NCI-H187 treated with DMSO at 0.1 percent for 48 hours (cell line): ENCODE measurements around the gene ITPR3.

Experiments used
- DNase-seq: peaks from one replicate; lab custom pipeline; 2025; lab: John Stamatoyannopoulos, UW

ITPR3 gene

GRCh38 chr6:33620856-33621710, at the start of gene ITPR3:
ITPR3 (plus strand) TSS chr6:33621322; CDS start chr6:33621603, 281 bp downstream.
- DNase-seq, result no peak

DNA sequence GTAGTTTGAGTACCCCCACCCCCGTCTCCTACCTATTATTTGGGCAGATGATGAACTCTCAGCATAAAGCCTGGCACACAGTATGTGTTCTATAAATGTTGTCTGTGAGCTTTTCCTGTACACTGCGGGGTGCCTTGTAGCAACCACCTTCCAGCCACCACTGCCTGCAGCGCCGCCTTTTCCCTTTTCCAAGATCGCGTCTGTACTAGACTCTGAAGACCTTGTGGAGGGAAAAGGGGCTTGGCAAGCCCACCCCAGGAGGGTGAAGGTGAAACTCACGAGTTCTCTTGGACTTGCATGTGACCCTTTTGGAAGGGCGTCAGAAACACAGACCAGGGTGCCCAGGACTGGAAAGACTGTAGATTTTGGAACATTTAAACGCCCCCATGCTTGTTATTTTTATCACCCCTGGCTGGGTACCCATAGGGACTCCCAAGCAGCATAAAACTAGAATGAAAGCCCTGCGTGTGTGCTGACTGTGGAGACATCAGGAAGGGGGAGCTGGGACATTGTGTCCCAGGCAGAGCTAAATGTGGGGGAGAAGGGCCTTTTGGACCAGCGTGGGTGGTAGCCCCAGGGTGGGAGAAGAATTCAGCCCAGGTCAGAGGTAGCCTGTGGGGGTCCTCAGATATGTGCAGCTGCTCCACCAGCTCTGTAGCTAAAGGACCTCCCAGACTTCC, 49.3 kb upstream of the ITPR3 start:
- no peak for DNase-seq

GRCh38 chr6:33575211-33575610, 45.9 kb upstream of the ITPR3 start:
- DNase-seq, result no peak

DNA sequence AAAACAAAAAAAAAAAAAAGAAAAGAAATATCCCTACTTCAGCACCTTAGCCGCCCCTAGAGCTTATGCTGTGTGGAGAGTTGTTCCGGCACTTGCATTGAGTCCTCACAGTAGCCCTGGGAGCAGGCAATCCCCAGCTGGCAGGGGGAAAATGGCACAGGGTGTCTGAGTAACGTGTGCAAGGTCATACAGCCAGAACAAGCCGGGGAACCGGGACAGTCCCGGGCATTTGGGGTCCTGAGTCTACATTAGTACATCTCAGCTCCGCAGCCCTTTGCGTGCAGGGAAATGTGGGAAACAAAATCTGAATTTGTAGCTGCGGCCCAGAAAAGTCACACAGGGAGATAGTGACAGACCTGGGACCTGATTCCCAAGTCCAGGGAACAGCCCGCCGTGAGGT, 44.5 kb upstream of the ITPR3 start:
- DNase-seq, result no peak

- DNase-seq, result no peak
Measured at GRCh38 chr6:33577106-33577535, 44.0 kb upstream of the ITPR3 start.

- DNase-seq, result no peak
Measured at GRCh38 chr6:33577718-33578117, 43.4 kb upstream of the ITPR3 start.

GRCh38 chr6:33578164-33578563, 43.0 kb upstream of the ITPR3 start:
- DNase-seq, result no peak

- no peak for DNase-seq
Measured at GRCh38 chr6:33578588-33579011, 42.5 kb upstream of the ITPR3 start.

- DNase-seq, result peak; percentile 62
Measured at GRCh38 chr6:33579828-33580714, 41.1 kb upstream of the ITPR3 start, which contains the start of gene BAK1. BAK1 (minus strand) TSS chr6:33580276; CDS start chr6:33577604, 2,672 bp downstream.

- no peak for DNase-seq
Measured at GRCh38 chr6:33581186-33581585, 39.9 kb upstream of the ITPR3 start.

DNA sequence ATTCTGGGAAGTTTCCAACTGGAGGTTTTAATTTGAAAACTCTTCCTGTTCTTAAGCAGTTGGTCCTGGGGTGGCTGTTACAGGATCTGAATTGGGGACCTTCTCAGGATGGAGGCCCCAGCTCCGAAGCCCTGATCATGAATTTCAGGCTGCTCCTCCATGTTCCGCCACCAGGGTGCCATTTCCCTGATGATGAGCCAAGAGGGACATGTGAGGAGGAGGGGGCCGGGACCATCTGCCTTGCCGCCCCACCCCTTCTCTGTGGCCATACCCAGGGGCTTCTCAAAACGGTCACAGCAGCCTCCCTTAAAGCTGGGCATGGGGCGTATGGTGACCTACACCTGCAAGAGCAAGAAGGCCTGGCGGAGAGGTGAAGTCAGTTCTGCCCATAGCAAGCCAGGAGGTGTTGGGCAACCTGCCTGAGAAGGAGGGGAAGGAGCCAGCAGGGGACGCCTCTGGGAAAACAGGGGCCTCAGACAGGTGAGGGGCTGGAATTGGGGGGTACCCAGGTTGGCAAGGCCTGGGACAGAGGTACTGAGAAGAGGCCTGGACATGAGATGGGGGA, 37.4 kb upstream of the ITPR3 start:
- DNase-seq, result no peak

DNA sequence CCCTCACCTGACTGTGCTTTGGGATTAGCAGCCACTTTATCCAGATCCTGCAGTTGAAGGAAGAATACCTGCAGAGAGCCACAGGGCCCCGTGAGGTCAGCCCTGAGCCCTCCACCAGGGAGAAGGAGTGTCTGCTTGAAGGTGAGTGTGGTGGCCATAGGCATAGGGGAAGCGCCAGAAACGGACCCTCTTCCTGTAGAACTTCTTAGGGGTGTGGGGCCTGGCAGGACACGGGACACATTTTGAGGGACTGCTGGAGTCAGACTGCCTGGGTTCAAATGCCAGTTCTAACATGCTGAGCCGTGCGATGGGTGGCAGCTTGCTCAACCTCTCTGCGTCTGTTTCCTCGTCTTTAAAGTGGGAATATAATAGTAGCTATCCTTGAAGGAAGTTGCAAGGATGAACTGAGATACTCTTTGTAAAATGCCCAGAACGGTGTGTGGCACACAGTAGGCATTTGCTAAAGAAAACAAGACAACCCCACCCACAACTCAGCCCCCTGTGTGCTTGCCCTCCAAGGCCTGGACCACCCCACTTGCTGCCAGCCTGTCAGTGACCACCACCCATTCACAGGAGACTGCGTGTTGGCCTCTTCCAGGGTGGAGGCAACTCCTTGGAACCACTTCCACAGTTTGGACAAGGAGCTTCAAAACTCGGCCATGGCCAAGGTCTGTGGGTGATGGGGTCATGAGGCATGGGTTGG, 36.3 kb upstream of the ITPR3 start:
- DNase-seq, result no peak

GRCh38 chr6:33585403-33586107, 35.6 kb upstream of the ITPR3 start:
- no peak for DNase-seq

DNA sequence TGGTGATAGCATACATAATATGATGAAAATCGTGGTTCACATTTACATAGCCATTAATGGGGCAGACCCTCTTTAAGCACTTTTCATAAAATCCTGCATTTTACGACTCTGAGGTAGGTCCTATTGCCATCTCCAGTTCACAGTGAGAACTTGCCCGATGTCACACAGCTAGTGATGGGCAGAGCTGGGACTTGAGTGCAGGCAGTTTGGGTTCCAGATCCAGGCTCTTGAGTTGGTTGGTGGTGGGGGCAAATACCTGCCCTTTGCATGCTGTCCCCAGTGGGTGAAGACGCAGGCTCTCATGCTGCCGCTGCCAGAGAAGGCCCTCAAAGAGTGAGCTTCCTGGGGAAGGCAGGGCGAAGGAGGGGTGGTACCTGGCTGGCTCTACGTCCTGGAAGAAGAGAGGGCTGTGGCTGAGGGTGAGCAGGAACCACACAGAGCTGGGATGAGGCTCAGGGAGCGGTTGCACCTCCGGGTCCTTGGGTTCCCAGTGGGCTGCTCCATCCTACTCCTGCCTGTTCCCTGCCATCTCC, 34.9 kb upstream of the ITPR3 start:
- DNase-seq, result no peak

DNA sequence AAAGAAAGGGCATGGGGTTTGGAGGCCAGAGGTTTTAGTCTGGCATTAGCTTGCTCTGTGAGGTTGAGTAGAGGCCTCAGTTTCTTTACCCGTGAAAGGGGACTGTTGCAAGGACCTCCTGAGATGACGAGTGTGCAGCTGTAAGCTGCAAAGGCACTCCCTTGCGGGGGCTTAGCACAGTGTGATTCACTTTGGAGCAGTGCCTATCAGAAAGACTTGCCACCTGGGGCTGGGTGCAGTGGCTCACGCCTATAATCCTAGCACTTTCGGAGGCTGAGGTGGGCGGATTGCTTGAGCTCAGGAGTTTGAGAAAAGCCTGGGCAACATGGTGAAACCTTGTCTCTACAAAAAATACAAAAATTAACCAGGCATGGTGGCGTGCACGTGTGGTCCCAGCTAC, 33.6 kb upstream of the ITPR3 start:
- no peak for DNase-seq

- DNase-seq, result no peak
Measured at GRCh38 chr6:33588894-33589293, 32.2 kb upstream of the ITPR3 start.

GRCh38 chr6:33589392-33589730, 31.8 kb upstream of the ITPR3 start:
- DNase-seq, result no peak

- DNase-seq, result no peak
Measured at GRCh38 chr6:33589731-33590530, 31.2 kb upstream of the ITPR3 start.

DNA sequence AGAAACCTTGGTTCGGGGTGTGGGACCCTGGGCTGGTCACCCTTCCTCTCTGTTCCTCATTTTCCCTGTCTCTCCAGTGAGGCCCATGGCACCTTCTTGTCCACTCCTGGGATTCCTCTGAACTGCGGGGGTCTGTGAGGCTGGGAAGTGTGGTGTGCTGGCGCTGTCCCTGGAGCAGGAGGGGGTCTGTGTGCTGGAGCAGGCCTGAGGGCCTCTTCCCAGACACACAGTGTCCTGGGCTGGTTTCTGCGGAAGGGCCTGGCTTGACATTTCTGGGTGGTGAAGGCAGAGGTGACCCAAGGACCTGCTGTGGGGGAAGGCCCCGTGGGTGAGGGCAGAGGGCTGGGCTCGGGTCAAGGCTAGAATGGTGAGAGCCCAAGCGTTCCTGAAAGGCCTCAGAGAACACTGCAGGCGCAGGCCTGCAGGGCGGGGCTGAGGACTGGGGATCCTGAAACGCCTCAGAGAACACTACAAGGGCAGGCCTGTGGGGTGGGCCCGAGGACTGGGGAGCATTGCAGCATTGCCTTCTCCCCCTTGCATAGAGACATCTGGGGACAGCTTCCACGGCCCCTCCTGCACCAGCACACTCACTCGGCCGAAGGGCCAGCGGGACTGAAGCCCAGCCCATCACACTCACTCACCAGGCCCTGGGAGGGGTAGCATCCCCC, 30.5 kb upstream of the ITPR3 start:
- no peak for DNase-seq
